22Rv1 (cell line): ENCODE data around the gene CLSTN2.

Experiments
- CTCF ChIP-seq: fragments of 450-650 bp; IDR thresholded peaks from 2 replicates; pipeline ENCODE4 v1.5.1; 2017; ENCODE audit warnings: mild to moderate bottlenecking
- ZFX ChIP-seq: fragments of 450-650 bp; IDR thresholded peaks from 2 replicates; pipeline ENCODE4 v1.6.1; 2017; ENCODE audit warnings: antibody characterized with exemption, borderline replicate concordance

GRCh38 chr3:140429791-140430190 lies 494.8 kb downstream of the CLSTN2 start:
- TF ChIP-seq CTCF (no peak), ZFX (no peak)
